Measurements from ENCODE around the gene SLC7A6OS. TPM values are rescaled to one million over a fixed set of nuclear protein-coding genes. Genes with fewer than 3 reads are reported as not detected.

The SLC7A6OS gene
- total and polyA plus RNA-seq, 10 of the 15 experiments (the other 5 are each of a cell fraction or from before 2014, with no cell fraction given): 2.9 to 27.4 (median 16.9) TPM

GRCh38 chr16:68270353-68270752, 40.4 kb downstream of the SLC7A6OS start:
- WGBS (ENCODE audit: insufficient coverage, insufficient replicate concordance, low lambda C conversion rate, missing lambda C conversion rate): 60% methylated on average over 1 of the region's 1 CpG
- in situ Hi-C loops (cut with MboI): no loop called here
- H3K27me3 ChIP-seq (replicated peaks in 1 of 2; ENCODE audit: control insufficient read depth in 2 of 2, insufficient read depth in 2 of 2, low read length in 1 of 2): no peaks in the 10 kb centered on the region
- no peak overlapping the region for H3K4me2 ChIP-seq (ENCODE audit: control insufficient read depth, insufficient read depth)
- H4K20me1 ChIP-seq (ENCODE audit: control insufficient read depth, insufficient read depth): no peaks in the 10 kb centered on the region
- ChIA-PET SMC1A (ENCODE audit: uncharacterized antibody, unreplicated experiment) (interaction anchor here (0.6 to 18.5 kb wide), 7 partner anchors 2 to 59 kb away, joined by 3 to 253 read pairs (median 6); partner anchors contain the start of gene SLC7A6), CTCF (interaction anchor here (1.0 to 4.5 kb wide), 2 partner anchors 9 to 58 kb away, joined by 5 to 19 read pairs; no protein-coding TSS in a partner anchor), POLR2A (interaction anchor here (0.6 to 12.2 kb wide), 3 partner anchors 16 to 405 kb away, joined by 3 to 177 read pairs (median 3); no protein-coding TSS in a partner anchor), RAD21 (ENCODE audit: unreplicated experiment) (interaction anchor here (0.9 to 2.1 kb wide), 6 partner anchors 13 to 99 kb away, joined by 3 to 7 read pairs (median 5); no protein-coding TSS in a partner anchor)
- H3K9me3 ChIP-seq (replicated peaks; ENCODE audit: control insufficient read depth, insufficient read depth, low read length): no peaks in the 10 kb centered on the region
- DNase-seq (ENCODE audit: low read depth, low spot score) (no peak), ATAC-seq (no peak), FAIRE-seq (no peak)
- BruUV-seq (replicated peaks): no TSS peak
- intact Hi-C loops (cut with micrococcal nuclease; ENCODE audit: unreplicated experiment): no loop called here
- peaks cover 43% of the 10 kb centered on the region for H3K4me1 ChIP-seq (ENCODE audit: control insufficient read depth, insufficient read depth, low read length)
- H3K4me3 ChIP-seq: no peak overlapping the region; the same call in 1 of the 2 replicates
- H3K79me2 ChIP-seq (ENCODE audit: control insufficient read depth, insufficient read depth, low read length): peaks cover 83% of the 10 kb centered on the region
- H3K9ac ChIP-seq (ENCODE audit: control insufficient read depth, insufficient read depth, low read length): no peak overlapping the region
- TF ChIP-seq CHD1 (IDR thresholded peaks at IDR 0.05; ENCODE audit: low read depth, low read length) (no peak), KDM1A (IDR thresholded peaks at IDR 0.05; ENCODE audit: borderline replicate concordance) (no peak), ATF2 (IDR thresholded peaks at IDR 0.05; ENCODE audit: low read length) (no peak), MTA3 (IDR thresholded peaks at IDR 0.05; ENCODE audit: borderline replicate concordance, low read length) (no peak), TCF12 (IDR thresholded peaks at IDR 0.05; ENCODE audit: low read depth, low read length) (no peak), IRF4 (IDR thresholded peaks at IDR 0.05; ENCODE audit: low read depth, low read length) (no peak), NFIC (IDR thresholded peaks at IDR 0.05; ENCODE audit: low read depth, low read length) (no peak)
- H2AFZ ChIP-seq (ENCODE audit: control insufficient read depth, low read depth, low read length): no peak overlapping the region
- peak overlapping the region; percentile 28; the same call in 1 of the 2 replicates for H3K27ac ChIP-seq (ENCODE audit: control insufficient read depth, insufficient read depth)
- H3K36me3 ChIP-seq (ENCODE audit: control insufficient read depth in 2 of 2, insufficient read depth in 2 of 2, low read length in 1 of 2): peaks cover 9 to 24% of the 10 kb centered on the region in 2 experiments; a peak in 3 of 4 replicates
